HG03457 (cell line): ENCODE data around the gene TACC2.

Experiments
- ATAC-seq: cut with Tn5 transposase; IDR thresholded peaks from one replicate; pipeline ENCODE4 v1.9.1; 2021; ENCODE audit warnings: moderate number of reproducible peaks; ENCODE audit not compliant: unreplicated experiment

Gene TACC2

GRCh38 chr10:122116331-122116730 is 127.4 kb downstream of the TACC2 start:
- ATAC-seq = no peak

- ATAC-seq = no peak
Observed at GRCh38 chr10:122117475-122117874, 128.5 kb downstream of the TACC2 start.

DNA sequence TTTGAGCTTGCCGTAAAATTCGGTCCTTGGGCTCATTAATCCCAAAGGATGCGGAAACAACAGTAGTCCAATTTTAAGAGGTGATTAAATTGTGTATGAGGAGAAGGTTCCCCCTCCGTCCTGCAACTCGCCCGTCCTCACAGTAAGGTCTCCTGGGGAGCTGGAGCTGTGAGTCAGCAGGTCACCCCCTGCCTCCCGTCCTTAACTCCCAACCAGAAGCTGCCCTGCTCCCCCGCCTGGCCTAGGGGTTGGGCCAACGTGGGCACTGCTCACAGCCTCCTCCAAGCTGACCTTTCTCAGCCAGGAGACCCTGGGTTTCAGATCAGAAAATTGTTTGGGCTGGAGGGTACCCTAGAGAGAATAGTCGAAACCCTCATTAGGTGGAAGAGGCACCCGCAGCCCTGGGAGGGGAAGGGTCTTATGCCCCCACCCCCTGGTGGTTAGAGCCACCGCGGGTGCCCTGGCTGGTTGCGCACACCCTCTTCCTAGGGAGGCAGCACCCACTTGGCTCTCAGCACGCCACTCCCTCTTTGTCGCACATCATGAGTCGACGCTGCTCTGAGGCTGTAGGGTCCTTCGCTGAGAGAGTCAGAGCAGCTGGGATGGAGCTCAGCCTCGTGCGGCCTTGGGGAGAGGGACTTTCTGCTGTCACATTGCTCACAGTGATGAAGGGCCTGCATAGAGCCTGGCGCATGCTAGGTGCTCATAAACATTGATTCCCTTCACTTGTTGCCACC is 131.2 kb downstream of the TACC2 start:
- no peak for ATAC-seq

DNA sequence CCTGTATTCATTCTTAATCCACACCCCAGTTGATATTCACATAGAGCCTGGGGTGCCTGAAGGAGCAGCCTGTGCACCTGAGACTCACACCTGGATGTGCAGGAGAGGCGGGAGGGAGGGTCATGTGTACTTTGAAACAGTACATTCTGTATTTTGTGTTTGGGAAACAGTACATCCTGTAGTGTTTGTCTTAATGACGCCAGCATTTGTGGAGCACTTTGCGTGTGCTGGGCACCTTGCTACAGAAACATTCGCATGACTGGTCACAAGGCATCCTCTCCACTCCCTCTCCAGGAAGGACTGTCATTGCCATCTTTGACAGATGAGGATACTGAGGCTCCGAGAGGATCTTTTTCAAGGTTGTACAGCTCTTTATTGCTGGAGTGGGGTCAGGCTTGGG is 132.1 kb downstream of the TACC2 start:
- ATAC-seq = no peak

DNA sequence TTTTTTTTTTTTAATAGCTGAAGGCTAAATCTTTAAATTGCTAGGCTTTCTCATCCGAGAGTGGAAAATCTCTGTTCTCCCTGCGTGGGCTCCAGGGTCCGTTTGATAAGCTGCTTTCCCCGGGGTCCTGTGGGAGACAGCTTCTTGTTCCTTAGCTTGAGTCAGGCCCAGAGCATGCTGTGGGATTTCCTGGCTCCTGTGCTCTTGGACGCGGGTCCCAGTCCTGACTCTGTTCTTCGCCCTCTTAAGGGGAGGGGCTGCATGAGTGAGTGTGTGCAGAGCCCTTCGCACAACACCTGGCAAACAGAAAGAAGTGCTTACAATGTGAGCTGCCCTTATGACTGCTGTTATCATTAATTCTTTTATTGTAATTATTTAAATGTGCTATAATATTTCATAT is 133.5 kb downstream of the TACC2 start:
- no peak for ATAC-seq

DNA sequence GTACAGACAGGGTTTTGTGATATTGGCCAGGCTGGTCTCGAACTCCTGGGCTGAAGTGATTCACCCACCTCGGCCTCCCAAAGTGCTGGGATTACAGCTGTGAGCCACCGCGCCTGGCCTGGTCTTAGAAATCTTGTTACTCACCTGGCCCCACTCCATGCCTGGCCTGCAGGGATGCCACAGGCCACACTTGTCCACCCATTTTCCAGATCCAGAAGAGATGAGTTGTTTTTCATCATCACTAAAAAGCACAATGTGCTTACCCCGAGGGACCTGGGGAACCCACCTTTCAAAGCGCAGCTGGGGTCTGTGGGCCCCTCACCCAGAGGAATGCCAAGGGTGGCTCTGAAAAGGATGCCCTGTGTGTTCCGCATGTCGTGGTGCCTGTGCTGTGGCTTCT is 134.2 kb downstream of the TACC2 start:
- no peak for ATAC-seq

DNA sequence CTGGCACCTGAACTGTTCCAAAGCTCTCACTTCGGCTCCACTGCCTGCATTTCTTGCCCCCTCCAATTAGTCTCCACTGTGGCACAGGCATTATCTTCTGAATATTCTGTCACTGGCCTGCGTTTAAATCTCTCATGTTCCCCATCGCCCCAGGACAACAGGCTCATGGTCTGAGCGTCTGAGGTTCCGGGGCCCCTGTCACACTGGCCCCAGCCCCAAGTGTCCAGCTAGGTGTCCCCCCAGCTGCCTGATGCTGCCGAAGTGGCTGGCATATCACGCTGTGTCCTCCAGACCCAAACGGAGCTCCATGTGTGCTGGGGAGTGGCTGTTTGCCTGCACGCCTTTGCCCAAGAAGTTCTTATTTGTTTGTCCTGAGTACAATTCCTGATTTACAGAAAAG is 135.4 kb downstream of the TACC2 start:
- ATAC-seq = no peak

- ATAC-seq = no peak
Observed at GRCh38 chr10:122124808-122125207, 135.8 kb downstream of the TACC2 start.

GRCh38 chr10:122126763-122127659 is 138.0 kb downstream of the TACC2 start:
- ATAC-seq = no peak

DNA sequence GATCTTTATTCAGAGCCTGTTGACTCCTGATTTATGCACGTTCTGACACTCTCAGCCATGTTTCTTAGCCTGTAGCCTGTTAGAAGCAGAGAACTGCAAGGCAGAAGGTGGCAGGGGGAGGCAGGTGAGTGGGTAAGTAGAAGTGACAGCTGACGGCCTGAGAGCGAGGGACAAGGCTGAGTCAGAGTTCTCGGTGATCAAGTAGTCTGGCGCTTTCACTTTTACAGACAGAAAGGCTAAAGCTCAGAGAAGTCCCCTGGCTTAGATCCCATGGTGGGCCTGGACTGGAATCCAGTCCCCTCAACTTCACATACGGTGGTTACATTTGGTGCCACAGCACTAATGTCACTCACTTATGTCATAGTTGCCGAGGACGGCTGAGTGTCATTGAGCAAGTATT is 139.0 kb downstream of the TACC2 start:
- ATAC-seq = no peak

- ATAC-seq = no peak
Observed at GRCh38 chr10:122128357-122128756, 139.4 kb downstream of the TACC2 start.

DNA sequence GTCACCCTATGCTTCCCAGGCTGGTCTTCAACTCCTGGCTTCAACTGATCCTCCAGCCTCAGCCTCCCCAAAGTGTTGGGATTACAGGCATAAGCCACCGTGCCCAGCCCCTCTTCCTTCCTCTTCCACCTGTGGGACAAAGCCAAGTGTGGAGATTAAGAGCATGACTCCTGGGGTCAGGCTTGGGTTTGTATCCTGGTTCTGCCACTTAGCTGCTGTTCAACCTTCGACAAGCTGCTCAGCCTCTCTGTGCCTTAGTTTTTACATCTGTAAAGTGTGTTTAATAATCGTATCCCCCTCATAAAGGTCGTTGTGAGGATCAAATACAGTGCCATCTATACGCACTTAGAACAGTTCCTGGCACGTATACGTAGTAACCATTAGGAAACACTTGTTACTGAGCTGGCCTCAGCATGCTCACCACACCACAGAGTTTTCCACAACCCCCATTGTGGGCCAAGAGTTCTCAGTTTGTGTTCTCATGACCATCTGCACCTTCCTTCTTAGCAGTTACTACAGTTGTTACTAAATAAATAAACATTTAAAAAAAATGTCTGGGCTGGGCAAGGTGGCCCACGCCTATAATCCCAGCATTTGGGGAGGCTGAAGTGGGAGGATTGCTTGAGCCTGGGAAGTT is 141.6 kb downstream of the TACC2 start:
- no peak for ATAC-seq

GRCh38 chr10:122132331-122132755 is 143.4 kb downstream of the TACC2 start:
- no peak for ATAC-seq

DNA sequence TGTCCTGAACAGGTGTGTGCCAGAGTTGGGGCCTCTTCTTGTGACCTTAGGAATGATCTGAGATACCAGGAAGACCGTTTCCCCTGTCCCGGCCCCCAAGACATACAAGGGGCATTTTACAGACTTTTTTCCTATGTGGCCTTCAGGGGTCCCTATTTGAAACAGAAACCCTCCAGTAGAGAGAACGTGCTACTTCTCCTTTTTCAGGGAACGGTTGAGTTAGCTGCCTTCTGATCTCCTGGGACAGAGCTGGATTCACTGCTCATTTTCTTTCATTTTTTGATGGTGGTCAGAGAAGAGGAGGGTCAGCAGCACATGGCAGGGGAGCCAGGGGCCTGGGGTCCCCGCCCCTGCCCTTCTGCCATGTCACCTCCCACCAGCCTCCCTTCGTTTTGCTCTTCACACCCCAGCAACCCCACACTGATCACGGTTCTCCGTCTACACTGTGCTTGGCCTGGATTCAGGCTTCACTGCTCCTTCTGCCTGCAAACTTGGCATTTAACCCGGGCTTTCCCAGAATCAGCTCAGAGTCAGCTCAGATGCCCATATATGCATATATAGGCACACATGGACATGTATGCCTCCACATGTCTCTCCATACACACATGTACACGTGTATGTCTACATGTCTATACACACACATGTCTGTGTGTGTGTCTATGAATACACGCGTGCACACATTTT is 144.1 kb downstream of the TACC2 start:
- ATAC-seq = no peak

- no peak for ATAC-seq
Observed at GRCh38 chr10:122135251-122136025, 146.5 kb downstream of the TACC2 start.

DNA sequence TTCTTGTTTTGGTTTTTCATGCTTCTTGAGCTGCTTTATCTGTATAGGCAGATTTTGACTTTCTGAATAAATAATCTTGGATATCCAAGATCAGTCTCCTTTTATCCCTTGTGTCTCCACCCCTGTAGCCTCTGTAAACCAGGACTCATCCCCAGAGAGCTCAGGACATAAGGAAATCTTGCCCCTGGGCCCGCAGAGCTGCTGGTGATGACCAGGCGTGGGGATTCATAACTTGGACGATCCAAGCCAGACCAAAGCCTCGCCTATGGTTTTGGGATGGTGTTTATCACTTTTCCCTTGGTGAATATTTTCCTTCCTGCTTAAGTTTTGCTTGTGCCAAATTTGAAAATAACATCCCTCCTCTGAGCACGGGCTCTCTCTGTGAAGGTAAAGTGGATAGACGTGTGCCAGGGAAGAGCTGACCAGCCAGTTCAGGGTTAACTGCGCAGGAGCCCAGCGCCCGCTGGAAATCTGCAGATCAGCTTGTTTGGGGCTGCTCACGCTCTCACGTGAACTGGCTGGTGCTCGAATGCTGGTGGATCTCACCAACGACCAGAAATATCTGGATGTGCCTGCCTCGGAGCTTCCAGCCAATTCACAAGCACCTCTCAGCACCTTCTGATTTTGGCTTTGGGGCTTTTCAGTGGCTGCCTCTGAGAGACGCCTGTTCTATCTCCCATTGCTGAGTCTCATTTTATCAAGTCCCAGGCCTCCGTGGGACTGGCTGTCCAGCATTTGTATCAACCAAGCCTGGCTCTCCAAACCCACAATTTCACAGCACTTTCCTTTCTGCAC is 150.1 kb downstream of the TACC2 start:
- ATAC-seq = no peak

DNA sequence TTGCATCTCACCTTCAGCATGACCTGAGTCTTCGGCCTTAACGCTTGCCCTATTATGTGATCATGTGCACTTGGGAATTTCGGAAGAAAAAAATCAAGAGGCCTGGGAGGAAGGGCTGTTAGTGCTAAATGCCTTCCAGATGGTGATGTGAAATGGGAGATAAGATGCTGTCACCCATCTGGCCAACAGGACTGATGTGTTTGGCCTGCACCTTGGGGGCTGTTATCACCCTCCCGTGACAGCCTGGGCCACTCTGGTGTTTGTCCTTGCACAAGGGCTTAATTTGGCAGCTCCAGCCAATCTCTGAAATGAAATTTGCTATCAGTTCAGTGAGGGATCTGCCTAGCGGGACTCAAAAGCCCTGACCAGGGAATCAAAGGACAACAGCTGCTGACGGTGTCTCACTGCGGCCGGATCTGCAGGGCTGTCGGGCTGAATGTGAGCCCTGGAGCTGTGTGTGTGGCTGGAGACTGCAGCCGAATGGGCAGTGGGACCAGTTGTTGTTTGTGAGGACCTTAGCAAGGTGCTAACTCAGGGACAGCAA is 150.7 kb downstream of the TACC2 start:
- ATAC-seq = no peak

GRCh38 chr10:122140461-122140902 is 151.5 kb downstream of the TACC2 start:
- ATAC-seq = no peak

- no peak for ATAC-seq
Observed at GRCh38 chr10:122140941-122141623, 152.1 kb downstream of the TACC2 start.
